Kidney (tissue), 14 donors: ENCODE results near the gene CNOT6. TPM values are rescaled to one million over a fixed set of nuclear protein-coding genes. Genes with fewer than 3 reads are reported as not detected.

Experiments used
- DNase-seq, 5 donors: peaks; one replicate each; pipeline ENCODE4 v3.0.0-alpha.2; 2013 to 2020
- FAIRE-seq: peaks from 2 replicates; lab custom pipeline; 2012; peaks lifted over from hg19 to GRCh38; lab: Jason Lieb, UNC
- H3K27ac ChIP-seq, 2 donors: one replicate each; pipeline ENCODE4 v1.7.0; 2013; ENCODE audit warnings: low read depth in 2 of 2, low read length in 2 of 2, inconsistent platforms in 1 of 2
- H3K27me3 ChIP-seq: one replicate; pipeline ENCODE4 v1.7.1; 2013; ENCODE audit warnings: low read length, inconsistent platforms; ENCODE audit not compliant: control insufficient read depth, insufficient read depth
- H3K36me3 ChIP-seq, 3 donors: one replicate each; pipeline versions ENCODE4 v1.7.0 to v1.7.1; 2013; ENCODE audit warnings: low read length in 3 of 3, control low read depth in 1 of 3, inconsistent platforms in 1 of 3; ENCODE audit not compliant: insufficient read depth in 3 of 3, control insufficient read depth in 2 of 3
- H3K4me1 ChIP-seq, 3 donors: one replicate each; pipeline versions ENCODE4 v1.7.0 to v1.7.1; 2013; ENCODE audit warnings: low read length in 3 of 3, inconsistent platforms in 1 of 3, low read depth in 1 of 3; ENCODE audit not compliant: control insufficient read depth in 2 of 3, insufficient read depth in 2 of 3
- H3K4me3 ChIP-seq, 3 donors: one replicate each; pipeline versions ENCODE4 v1.7.0 to v1.8.1; 2013; ENCODE audit warnings: low read length in 3 of 3, control low read depth in 1 of 3, inconsistent platforms in 1 of 3
- H3K9ac ChIP-seq, 3 donors: one replicate each; pipeline versions ENCODE4 v1.7.0 to v1.7.1; 2013; ENCODE audit warnings: low read length in 3 of 3, control low read depth in 1 of 3, inconsistent platforms in 1 of 3
- H3K9me3 ChIP-seq, 3 donors: one replicate each; pipeline versions ENCODE4 v1.7.0 to v1.7.1; 2013; ENCODE audit warnings: low read length in 3 of 3, control low read depth in 1 of 3, inconsistent platforms in 1 of 3; ENCODE audit not compliant: control insufficient read depth in 2 of 3, insufficient read depth in 1 of 3
- CTCF ChIP-seq: IDR thresholded peaks from 3 replicates; pipeline ENCODE4 v1.5.1; 2012; ENCODE audit warnings: mild to moderate bottlenecking, moderate library complexity, borderline replicate concordance; ENCODE audit not compliant: insufficient read depth; ENCODE audit errors: extremely low read depth
- intact Hi-C: fragments of 100-400 bp; cut with DNase I; formaldehyde crosslinking; loops from one replicate; pipeline ENCODE4 v1.11.1; 2022
- polyA plus RNA-seq: library from polyadenylated mRNA; stranded (reverse); fragments of 350-450 nt; fragmentation: Illumina TruSeq; extraction: RNeasy Lipid Tissue Mini Kit (QIAGEN cat#74804); gene quantifications from one replicate; pipeline ENCODE4 v1.2.3, GENCODE V29; 2014; ENCODE audit warnings: low read depth, low replicate concordance; ENCODE audit not compliant: insufficient read depth
- total RNA-seq: library from RNA; stranded (reverse); fragmentation: NEBNext Ultra II Directional; extraction: Animal tissue kit (Norgen Biotek cat#: 25700); gene quantifications from one replicate; pipeline ENCODE4 v1.2.1, GENCODE V29; 2021
- donor health status: control.
- donor health status: control.
- donor health status: control.
- donor health status: control.
- donor health status: control.
- donor health status: DM: yes; HTN: yes; CAD: no.
- donor health status: Normal renal cell carcinoma (clear cell type).

CNOT6 gene
- total and polyA plus RNA-seq, 2 donors from 2014 or later, result 5.9 to 25.7 TPM

DNA sequence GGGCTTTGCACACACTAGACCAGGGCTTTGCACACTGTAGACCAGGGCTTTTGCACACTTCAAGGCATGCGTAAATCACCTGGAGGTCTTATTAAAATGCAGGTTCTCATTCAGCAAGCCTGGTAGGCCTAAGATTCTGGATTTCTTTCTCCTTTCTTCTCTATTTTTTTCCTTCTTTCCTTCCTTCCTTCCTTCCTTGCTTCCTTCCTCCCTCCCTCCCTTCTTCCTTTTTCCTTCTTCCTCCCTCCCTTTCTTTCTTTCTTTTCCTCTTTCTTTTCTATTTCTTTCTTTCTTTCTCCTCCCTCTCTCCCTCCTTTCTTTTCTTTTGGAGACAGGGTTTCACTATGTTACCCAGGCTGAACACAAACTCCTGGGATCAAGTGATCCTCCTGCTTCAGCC, 24.3 kb upstream of the CNOT6 start:
- no peak overlapping the region for H3K4me3 ChIP-seq
- intact Hi-C loops, result loop anchor here (10.0 kb wide), 1 partner anchor 175 kb away; the partner anchor contains the start of gene MAPK9
- no peak for DNase-seq
- no peak overlapping the region for H3K27ac ChIP-seq
- H3K36me3 ChIP-seq, result no peaks in the 10 kb centered on the region
- H3K9me3 ChIP-seq, result no peaks in the 10 kb centered on the region
- no peaks in the 10 kb centered on the region for H3K4me1 ChIP-seq
- H3K9ac ChIP-seq, result no peak overlapping the region
- no peak for TF ChIP-seq CTCF
- H3K27me3 ChIP-seq, result no peaks in the 10 kb centered on the region
- FAIRE-seq, result no peak

GRCh38 chr5:180470361-180470760, 23.8 kb upstream of the CNOT6 start:
- FAIRE-seq, result no peak
- H3K36me3 ChIP-seq, result no peaks in the 10 kb centered on the region
- no peak overlapping the region for H3K27ac ChIP-seq
- TF ChIP-seq CTCF, result no peak
- intact Hi-C loops, result no loop called here
- no peaks in the 10 kb centered on the region for H3K27me3 ChIP-seq
- no peak overlapping the region for H3K4me3 ChIP-seq
- no peaks in the 10 kb centered on the region for H3K9me3 ChIP-seq
- H3K9ac ChIP-seq, result no peak overlapping the region
- no peak for DNase-seq
- H3K4me1 ChIP-seq, result no peaks in the 10 kb centered on the region

- FAIRE-seq (no peak), DNase-seq (peak in 4 of 5 donors; percentile 72 to 91 (median 82))
- no peaks in the 10 kb centered on the region for H3K27me3 ChIP-seq
- no peak overlapping the region for H3K9ac ChIP-seq
- H3K27ac ChIP-seq, result no peak overlapping the region
- no peaks in the 10 kb centered on the region for H3K4me1 ChIP-seq
- no peaks in the 10 kb centered on the region for H3K9me3 ChIP-seq
- H3K4me3 ChIP-seq, result no peak overlapping the region
- TF ChIP-seq CTCF, result peak; percentile 92
- no peaks in the 10 kb centered on the region for H3K36me3 ChIP-seq
- intact Hi-C loops, result no loop called here
These were observed 23.1 kb upstream of the CNOT6 start for GRCh38 chr5:180470966-180471582.

DNA sequence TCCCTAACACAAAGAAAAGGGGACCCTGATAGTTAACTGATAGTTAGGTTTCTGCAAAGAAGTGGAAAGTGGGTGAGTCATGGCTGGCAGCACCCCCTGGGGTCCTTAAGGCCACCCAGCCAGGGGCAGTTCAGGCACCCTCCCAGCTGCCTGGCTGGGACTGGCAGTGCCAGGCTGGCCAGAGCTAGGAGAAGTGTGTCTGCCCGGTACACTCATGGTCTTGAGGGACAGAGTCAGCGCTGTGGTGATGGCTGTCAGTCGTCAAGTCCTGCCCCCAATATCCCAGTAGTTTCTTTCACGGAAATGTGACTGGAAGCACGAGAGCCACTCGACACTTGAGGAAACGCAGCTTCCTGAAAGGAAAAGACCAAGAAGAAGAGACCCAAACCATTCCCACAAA, 22.3 kb upstream of the CNOT6 start:
- Histone ChIP-seq H3K4me1 (no peaks in the 10 kb centered on the region), H3K36me3 (no peaks in the 10 kb centered on the region), H3K4me3 (no peak overlapping the region), H3K27ac (no peak overlapping the region), H3K9me3 (no peaks in the 10 kb centered on the region), H3K9ac (no peak overlapping the region), H3K27me3 (no peaks in the 10 kb centered on the region)
- no peak for FAIRE-seq
- TF ChIP-seq CTCF, result no peak
- intact Hi-C loops, result no loop called here
- DNase-seq, result no peak
